Endothelial cell of umbilical vein (primary cell): Measurements from ENCODE around the gene HAPLN2. TPM values are rescaled to one million over a fixed set of nuclear protein-coding genes. Genes with fewer than 3 reads are reported as not detected.
A peak's percentile ranks its signal among the peaks of the same experiment; 100 is the strongest.

Source experiments
- BruUV-seq: library from RNA; stranded (reverse); fragments of 400-500 nt; replicated peaks from 2 replicates; lab custom pipeline; 2021; lab: Mats Ljungman, UMichigan
- CTCF ChIA-PET: fragments of 300-600, 350-600 bp; sonication (Branson Sonifier 250); formaldehyde crosslinking; loops from one replicate; lab custom pipeline; 2021; ENCODE audit warnings: antibody characterized with exemption, inconsistent platforms; lab: Charles Lee
- POLR2A ChIA-PET: fragments of 300-600, 350-600 bp; sonication (Branson Sonifier 250); formaldehyde crosslinking; loops from one replicate; lab custom pipeline; 2021; ENCODE audit warnings: antibody characterized with exemption, inconsistent platforms; lab: Charles Lee
- DNase-seq: peaks from one replicate; pipeline ENCODE4 v3.0.0-alpha.2; 2011; ENCODE audit warnings: low read depth, low spot score
- FAIRE-seq: peaks from 2 replicates; lab custom pipeline; 2011; peaks lifted over from hg19 to GRCh38; lab: Jason Lieb, UNC
- H2AFZ ChIP-seq: 2 replicates; pipeline ENCODE4 v1.6.0; 2012; ENCODE audit warnings: low read depth, low read length, control low read depth, inconsistent platforms
- H3K27ac ChIP-seq: 2 replicates; pipeline ENCODE4 v1.5.1; 2011; ENCODE audit warnings: low read depth, mild to moderate bottlenecking, control low read depth, low read length, moderate library complexity; ENCODE audit not compliant: insufficient read depth
- H3K27me3 ChIP-seq, 2 experiments: 2 replicates each; pipeline versions ENCODE4 v1.6.0 to v1.6.1; 2011; ENCODE audit warnings: low read length in 2 of 2, mixed read lengths in 1 of 2; ENCODE audit not compliant: control insufficient read depth in 2 of 2, insufficient read depth in 2 of 2
- H3K36me3 ChIP-seq, 2 experiments: 2 replicates in 1 of 2; 3 replicates in 1 of 2; pipeline ENCODE4 v1.5.1; 2011; ENCODE audit warnings: low read length in 2 of 2, mild to moderate bottlenecking in 1 of 2, moderate library complexity in 1 of 2; ENCODE audit not compliant: control insufficient read depth in 2 of 2, insufficient read depth in 2 of 2; ENCODE audit errors: extremely low read depth in 1 of 2
- H3K4me1 ChIP-seq: 3 replicates; pipeline ENCODE4 v1.5.1; 2011; ENCODE audit warnings: mild to moderate bottlenecking, low read length; ENCODE audit not compliant: control insufficient read depth, insufficient read depth; ENCODE audit errors: extremely low read depth
- H3K4me2 ChIP-seq: 2 replicates; pipeline ENCODE4 v1.6.1; 2011; ENCODE audit warnings: low read length, control low read depth, mixed read lengths; ENCODE audit not compliant: insufficient read depth
- H3K4me3 ChIP-seq, 3 experiments: fragments of 200-600 bp in 1 of 3; sonication (generic), shearing (Covaris generic) in 1 of 3; replicated peaks in 1 of 3; 2 replicates each; pipeline ENCODE4 v1.5.1; 2011 to 2016; ENCODE audit warnings: control low read depth in 3 of 3, low read length in 3 of 3, mild to moderate bottlenecking in 2 of 3, inconsistent platforms in 1 of 3, low read depth in 1 of 3, moderate library complexity in 1 of 3; ENCODE audit not compliant: insufficient read depth in 1 of 3
- H3K79me2 ChIP-seq: 2 replicates; pipeline ENCODE4 v1.6.0; 2012; ENCODE audit warnings: low read length, inconsistent platforms; ENCODE audit not compliant: control insufficient read depth, insufficient read depth
- H3K9ac ChIP-seq: replicated peaks from 2 replicates; pipeline ENCODE3; 2011; ENCODE audit warnings: low read length, control low read depth; ENCODE audit not compliant: insufficient read depth; ENCODE audit errors: extremely low read depth
- H3K9me1 ChIP-seq: replicated peaks from 3 replicates; pipeline ENCODE4 v1.6.0; 2011; ENCODE audit warnings: mild to moderate bottlenecking, low read length; ENCODE audit not compliant: control insufficient read depth, insufficient read depth; ENCODE audit errors: extremely low read depth
- H3K9me3 ChIP-seq: replicated peaks from 2 replicates; pipeline ENCODE4 v1.5.1; 2012; ENCODE audit warnings: low read length, inconsistent platforms; ENCODE audit not compliant: control insufficient read depth, insufficient read depth
- H4K20me1 ChIP-seq: replicated peaks from 2 replicates; pipeline ENCODE3; 2011; ENCODE audit warnings: mild to moderate bottlenecking, low read length; ENCODE audit not compliant: control insufficient read depth, insufficient read depth; ENCODE audit errors: extremely low read depth
- EZH2 ChIP-seq: IDR thresholded peaks from 2 replicates; pipeline ENCODE4 v1.6.1; 2012; ENCODE audit warnings: borderline replicate concordance, low read depth, mild to moderate bottlenecking, moderate library complexity, low read length, inconsistent platforms; ENCODE audit not compliant: severe bottlenecking
- FOS ChIP-seq: IDR thresholded peaks from 2 replicates; pipeline ENCODE4 v1.6.1; 2011; ENCODE audit warnings: mild to moderate bottlenecking, low read length, moderate library complexity, borderline replicate concordance; ENCODE audit not compliant: insufficient read depth
- GATA2 ChIP-seq: IDR thresholded peaks from 2 replicates; pipeline ENCODE4 v1.7.0; 2011; ENCODE audit warnings: low read depth, mild to moderate bottlenecking, moderate library complexity, mixed read lengths, low read length; ENCODE audit not compliant: insufficient read length, insufficient read depth
- JUN ChIP-seq: IDR thresholded peaks from 2 replicates; pipeline ENCODE4 v1.6.1; 2011; ENCODE audit warnings: borderline replicate concordance, low read depth; ENCODE audit not compliant: insufficient read length, insufficient read depth
- MAX ChIP-seq: IDR thresholded peaks from 2 replicates; pipeline ENCODE4 v1.6.1; 2011; ENCODE audit not compliant: insufficient read depth, insufficient read length
- MYC ChIP-seq: IDR thresholded peaks from one replicate; pipeline ENCODE4 v1.6.1; 2011; ENCODE audit warnings: mild to moderate bottlenecking, low read depth, low read length
- POLR2A ChIP-seq: IDR thresholded peaks from 2 replicates; pipeline ENCODE4 v1.6.1; 2012; ENCODE audit warnings: low read depth, mild to moderate bottlenecking, control low read depth, low read length
- POLR2AphosphoS5 ChIP-seq: IDR thresholded peaks from 2 replicates; pipeline ENCODE4 v1.6.1; 2012; ENCODE audit warnings: low read depth, mild to moderate bottlenecking, control low read depth, low read length, moderate library complexity; ENCODE audit not compliant: insufficient read depth
- dilution Hi-C: fragments of 300-500 bp; cut with MboI; formaldehyde crosslinking; loops from one replicate; pipeline ENCODE4 v1.15.0; 2019; ENCODE audit warnings: low sequenced_read_pairs; ENCODE audit not compliant: extremely low pct_ligation_motif_present
- intact Hi-C: fragments of 100-400 bp; cut with micrococcal nuclease; formaldehyde crosslinking; loops from one replicate; pipeline ENCODE4 v1.10.0; 2022
- polyA plus RNA-seq, 4 experiments: library from polyadenylated mRNA; depleted of rRNA in 3 of 4; stranded (reverse) in 3 of 4; unstranded in 1 of 4; fragments of >200 nt; gene quantifications; 2 replicates each; pipeline versions ENCODE4 v1.2.1 to v1.2.3, GENCODE V29; 2011 to 2012; ENCODE audit warnings: missing spikeins in 1 of 4
- total RNA-seq: library from RNA; stranded (reverse); gene quantifications from 2 replicates; pipeline ENCODE4 v1.2.3, GENCODE V29; 2021
- TF ChIP-seq, protein P1 (sequence below), 2 donors: IDR thresholded peaks; 1 replicate in 1 of 2; 2 replicates in 1 of 2; pipeline ENCODE4 v1.5.1; 2011; ENCODE audit warnings: low read length in 2 of 2, mild to moderate bottlenecking in 2 of 2, moderate library complexity in 2 of 2, control low read depth in 1 of 2, inconsistent platforms in 1 of 2, low read depth in 1 of 2; ENCODE audit not compliant: insufficient read depth in 1 of 2; ENCODE audit errors: extremely low read depth in 1 of 2

The HAPLN2 gene
- total and polyA plus RNA-seq, 2 donors (not counting 3 experiments of a cell fraction or from before 2014, with no cell fraction given): not detected

- Histone ChIP-seq H3K4me1 (peaks cover 48% of the 10 kb centered on the region), H2AFZ (peak overlapping the region; percentile 49), H3K9ac (no peak overlapping the region), H3K4me3 (no peak overlapping the region), H3K79me2 (no peaks in the 10 kb centered on the region), H3K9me3 (no peaks in the 10 kb centered on the region), H4K20me1 (no peaks in the 10 kb centered on the region), H3K27ac (peak overlapping the region; percentile 26), H3K27me3 (no peaks in the 10 kb centered on the region), H3K9me1 (no peaks in the 10 kb centered on the region), H3K36me3 (no peaks in the 10 kb centered on the region), H3K4me2 (peak overlapping the region; percentile 9)
- TF ChIP-seq POLR2A (no peak), JUN (no peak), FOS (no peak), MAX (no peak), GATA2 (no peak), MYC (no peak), POLR2AphosphoS5 (no peak), EZH2 (no peak)
- TF ChIP-seq, protein P1, sequence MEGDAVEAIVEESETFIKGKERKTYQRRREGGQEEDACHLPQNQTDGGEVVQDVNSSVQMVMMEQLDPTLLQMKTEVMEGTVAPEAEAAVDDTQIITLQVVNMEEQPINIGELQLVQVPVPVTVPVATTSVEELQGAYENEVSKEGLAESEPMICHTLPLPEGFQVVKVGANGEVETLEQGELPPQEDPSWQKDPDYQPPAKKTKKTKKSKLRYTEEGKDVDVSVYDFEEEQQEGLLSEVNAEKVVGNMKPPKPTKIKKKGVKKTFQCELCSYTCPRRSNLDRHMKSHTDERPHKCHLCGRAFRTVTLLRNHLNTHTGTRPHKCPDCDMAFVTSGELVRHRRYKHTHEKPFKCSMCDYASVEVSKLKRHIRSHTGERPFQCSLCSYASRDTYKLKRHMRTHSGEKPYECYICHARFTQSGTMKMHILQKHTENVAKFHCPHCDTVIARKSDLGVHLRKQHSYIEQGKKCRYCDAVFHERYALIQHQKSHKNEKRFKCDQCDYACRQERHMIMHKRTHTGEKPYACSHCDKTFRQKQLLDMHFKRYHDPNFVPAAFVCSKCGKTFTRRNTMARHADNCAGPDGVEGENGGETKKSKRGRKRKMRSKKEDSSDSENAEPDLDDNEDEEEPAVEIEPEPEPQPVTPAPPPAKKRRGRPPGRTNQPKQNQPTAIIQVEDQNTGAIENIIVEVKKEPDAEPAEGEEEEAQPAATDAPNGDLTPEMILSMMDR (IDR thresholded peaks at IDR 0.05; ENCODE audit: extremely low read depth in 1 of 2, insufficient read depth in 1 of 2, low read depth in 1 of 2, low read length in 2 of 2): no peak
- CTCF ChIA-PET: interaction anchor here (1.0 to 4.8 kb wide), 5 partner anchors 11 to 263 kb away, joined by 3 to 59 read pairs (median 4); partner anchors contain the start of gene NES
- FAIRE-seq: peak; percentile 80
- BruUV-seq: TSS peak; percentile 27
- intact Hi-C loops (no loop called here), dilution Hi-C loops (no loop called here)
- POLR2A ChIA-PET: interaction anchor here (0.6 to 1.6 kb wide), 3 partner anchors 12 to 198 kb away, joined by 3 to 9 read pairs (median 3); partner anchors contain the start of genes ISG20L2 and METTL25B
- no peak for DNase-seq
Measured at GRCh38 chr1:156664767-156665411, 45.7 kb downstream of the HAPLN2 start.
